22Rv1 (cell line): ENCODE results near the gene ZFP64.

Source experiments
- H3K27ac ChIP-seq: fragments of 450-650 bp; 2 replicates; pipeline ENCODE4 v1.5.1; 2017
- ZFX ChIP-seq: fragments of 450-650 bp; IDR thresholded peaks from 2 replicates; pipeline ENCODE4 v1.6.1; 2017; ENCODE audit warnings: antibody characterized with exemption, borderline replicate concordance
- TF ChIP-seq, protein P1 (sequence below): fragments of 450-650 bp; IDR thresholded peaks from 2 replicates; pipeline ENCODE4 v1.5.1; 2017; ENCODE audit warnings: mild to moderate bottlenecking

ZFP64 gene

DNA sequence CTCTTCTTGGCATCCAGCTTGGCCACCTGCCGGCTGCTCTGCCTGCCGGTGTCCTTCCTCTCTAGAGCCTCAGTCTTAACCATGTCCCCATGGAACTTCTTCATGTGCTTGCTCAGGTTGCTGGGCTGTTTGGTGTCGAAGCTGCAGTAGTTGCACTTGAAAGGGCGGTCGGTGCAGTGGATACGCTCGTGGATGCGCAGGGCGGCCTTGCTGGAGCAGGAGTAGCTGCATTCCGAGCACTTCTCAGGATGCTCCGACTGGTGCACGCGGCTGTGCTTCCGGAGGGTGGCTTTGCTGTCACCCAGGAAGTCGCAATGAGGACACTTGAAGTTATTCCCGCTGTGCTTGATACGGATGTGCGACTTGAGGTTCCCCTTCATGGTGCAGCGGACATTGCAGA is 38.7 kb downstream of the ZFP64 start:
- TF ChIP-seq ZFX = no peak
- TF ChIP-seq, protein P1, sequence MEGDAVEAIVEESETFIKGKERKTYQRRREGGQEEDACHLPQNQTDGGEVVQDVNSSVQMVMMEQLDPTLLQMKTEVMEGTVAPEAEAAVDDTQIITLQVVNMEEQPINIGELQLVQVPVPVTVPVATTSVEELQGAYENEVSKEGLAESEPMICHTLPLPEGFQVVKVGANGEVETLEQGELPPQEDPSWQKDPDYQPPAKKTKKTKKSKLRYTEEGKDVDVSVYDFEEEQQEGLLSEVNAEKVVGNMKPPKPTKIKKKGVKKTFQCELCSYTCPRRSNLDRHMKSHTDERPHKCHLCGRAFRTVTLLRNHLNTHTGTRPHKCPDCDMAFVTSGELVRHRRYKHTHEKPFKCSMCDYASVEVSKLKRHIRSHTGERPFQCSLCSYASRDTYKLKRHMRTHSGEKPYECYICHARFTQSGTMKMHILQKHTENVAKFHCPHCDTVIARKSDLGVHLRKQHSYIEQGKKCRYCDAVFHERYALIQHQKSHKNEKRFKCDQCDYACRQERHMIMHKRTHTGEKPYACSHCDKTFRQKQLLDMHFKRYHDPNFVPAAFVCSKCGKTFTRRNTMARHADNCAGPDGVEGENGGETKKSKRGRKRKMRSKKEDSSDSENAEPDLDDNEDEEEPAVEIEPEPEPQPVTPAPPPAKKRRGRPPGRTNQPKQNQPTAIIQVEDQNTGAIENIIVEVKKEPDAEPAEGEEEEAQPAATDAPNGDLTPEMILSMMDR = no peak
- no peak overlapping the region for H3K27ac ChIP-seq

DNA sequence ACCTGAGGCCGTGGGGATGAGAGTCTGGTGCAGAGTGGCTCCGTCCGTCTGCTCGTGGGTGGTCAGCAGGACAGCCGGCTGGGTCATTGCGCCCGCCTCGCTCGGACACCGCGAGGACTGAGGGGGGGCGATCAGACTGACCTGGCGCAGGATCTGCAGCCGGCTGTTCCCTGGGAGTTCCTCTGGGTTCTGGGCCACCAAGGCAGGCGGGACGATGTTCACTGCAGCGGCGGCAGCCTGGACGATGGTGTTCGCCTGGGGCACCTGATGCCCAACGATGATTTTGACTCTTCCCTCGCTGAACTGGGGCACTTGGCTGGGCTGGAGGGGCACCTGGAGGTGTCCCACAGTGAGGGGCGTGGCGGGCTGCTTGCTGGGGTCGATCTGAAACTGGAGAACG is 39.2 kb downstream of the ZFP64 start:
- TF ChIP-seq ZFX = no peak
- TF ChIP-seq, protein P1 = no peak

DNA sequence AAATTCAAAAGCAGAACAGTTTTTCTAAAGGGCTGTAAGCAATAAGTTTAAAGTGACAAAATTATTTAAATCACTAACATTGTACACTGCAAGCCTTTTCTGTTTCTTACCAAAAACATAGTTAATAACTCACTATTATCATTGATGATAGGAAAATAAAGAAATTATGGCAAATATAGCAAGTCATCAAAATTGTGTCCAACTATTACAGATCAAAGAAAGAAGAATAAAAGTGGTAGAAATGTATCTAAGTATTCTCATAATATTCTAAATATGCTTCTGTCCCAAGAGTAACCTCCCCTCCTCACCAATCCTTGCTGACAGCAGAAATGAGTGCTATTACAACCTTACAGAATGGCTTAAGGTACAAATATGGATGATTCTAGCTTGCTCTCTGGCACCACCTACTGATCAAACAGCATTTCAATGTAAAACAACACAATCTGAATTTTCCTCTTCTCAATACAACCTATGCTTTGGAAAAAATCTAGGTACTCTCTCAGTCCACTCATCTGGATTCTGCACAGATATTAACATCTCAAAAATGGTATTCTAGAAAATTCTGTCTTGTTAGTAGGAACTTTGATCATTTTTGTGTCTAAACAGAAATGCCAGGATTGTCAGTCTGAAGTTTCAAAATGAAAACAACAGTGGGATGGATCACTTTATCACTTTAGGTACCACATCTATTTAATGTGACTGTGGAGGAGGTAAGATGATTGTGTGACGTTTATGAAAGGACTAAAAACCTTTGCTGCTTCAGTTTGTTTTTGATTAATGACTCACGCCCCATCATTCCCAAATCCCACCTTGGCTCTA is 40.9 kb downstream of the ZFP64 start:
- no peak overlapping the region for H3K27ac ChIP-seq
- TF ChIP-seq, protein P1 = peak; percentile 94
- no peak for TF ChIP-seq ZFX

More for the DNA sequence above, 39.2 kb downstream of the ZFP64 start:
- H3K27ac ChIP-seq = no peak overlapping the region

GRCh38 chr20:52145587-52145986 is 46.0 kb downstream of the ZFP64 start:
- no peak overlapping the region for H3K27ac ChIP-seq
- TF ChIP-seq, protein P1 = no peak
- no peak for TF ChIP-seq ZFX

DNA sequence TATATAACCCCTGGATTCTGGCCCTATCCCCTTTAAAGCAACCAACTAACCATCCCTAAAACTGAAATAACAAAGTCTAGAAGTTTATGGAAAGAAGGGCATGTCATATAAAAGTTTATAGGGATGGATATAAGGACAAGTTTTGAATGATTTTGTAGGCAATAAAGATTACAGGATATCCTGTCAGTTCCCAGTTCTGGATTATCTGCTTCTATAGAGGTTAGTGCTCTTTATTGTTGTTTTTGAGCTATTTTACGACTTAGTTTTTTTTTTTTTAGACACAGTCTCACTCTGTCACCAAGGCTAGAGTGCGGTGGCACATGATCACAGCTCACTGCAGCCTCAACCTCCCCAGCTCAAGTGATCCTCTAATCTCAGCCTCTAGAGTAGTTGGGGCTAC is 48.3 kb downstream of the ZFP64 start:
- TF ChIP-seq, protein P1 = no peak
- TF ChIP-seq ZFX = no peak
- no peak overlapping the region for H3K27ac ChIP-seq

- TF ChIP-seq, protein P1 = no peak
- TF ChIP-seq ZFX = no peak
- no peak overlapping the region for H3K27ac ChIP-seq
Measured at GRCh38 chr20:52142757-52143156, 48.8 kb downstream of the ZFP64 start.

DNA sequence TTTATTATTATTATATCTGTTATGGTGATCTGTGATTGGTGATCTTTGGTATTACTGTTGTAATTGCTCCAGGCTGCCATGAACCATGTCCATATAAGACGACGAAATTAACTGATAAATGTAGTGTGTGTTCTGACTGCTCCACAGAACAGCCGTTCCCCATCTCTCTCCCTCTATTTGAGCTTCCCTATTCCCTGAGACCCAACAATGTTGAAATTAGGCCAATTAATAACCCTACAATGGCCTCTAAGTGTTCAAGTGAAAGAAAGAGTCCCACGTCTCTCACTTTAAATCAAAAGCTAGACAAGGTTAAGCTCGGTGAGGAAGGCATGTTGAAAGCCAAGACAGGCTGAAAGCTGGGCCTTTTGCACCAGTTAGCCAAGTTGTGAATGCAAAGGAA is 51.6 kb downstream of the ZFP64 start:
- TF ChIP-seq, protein P1 = no peak
- TF ChIP-seq ZFX = no peak
- no peak overlapping the region for H3K27ac ChIP-seq
